ENCODE results near the gene ST6GALNAC5.

Gene ST6GALNAC5

DNA sequence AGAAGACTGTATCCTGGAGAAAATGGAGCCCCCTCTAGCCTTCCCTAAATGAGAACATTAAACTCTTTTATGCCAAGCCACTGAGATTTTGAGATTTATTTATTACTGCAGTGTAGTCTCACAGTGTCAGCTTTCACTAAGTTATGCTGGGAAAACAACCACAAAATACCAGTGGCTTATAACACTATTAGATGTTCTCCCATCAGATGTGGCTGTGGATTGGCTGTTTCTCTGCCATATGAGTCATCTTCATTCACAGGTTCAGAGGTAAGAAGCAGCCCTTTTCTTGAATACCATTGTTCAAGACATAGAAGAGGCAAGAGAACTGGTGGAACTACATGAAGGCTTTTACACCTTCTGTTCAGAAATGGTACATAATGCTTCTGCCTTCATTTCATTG lies 32.1 kb upstream of the ST6GALNAC5 start:
- H3K27ac ChIP-seq (ENCODE audit: low read depth, low read length): no peak overlapping the region
- no peaks in the 10 kb centered on the region for H3K36me3 ChIP-seq (ENCODE audit: insufficient read depth, low read length)

DNA sequence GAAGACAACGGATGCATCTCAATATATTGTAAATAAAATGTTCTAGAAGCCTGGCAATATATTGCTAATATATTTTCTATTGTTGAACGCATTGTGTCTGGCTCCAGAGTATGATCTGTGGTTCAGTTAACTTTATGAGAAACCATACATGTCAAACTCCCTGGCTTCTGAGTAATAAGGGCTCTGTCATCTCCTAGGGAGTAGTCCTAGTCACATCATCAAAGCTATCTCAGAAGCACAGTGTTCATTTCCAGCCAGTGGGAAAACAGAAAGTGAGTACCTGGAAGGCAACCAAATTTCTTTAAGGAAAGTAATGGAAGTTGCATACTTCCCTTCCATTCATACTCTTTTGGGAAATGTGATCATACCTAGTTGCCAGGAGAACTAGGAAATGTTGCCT lies 27.0 kb upstream of the ST6GALNAC5 start:
- no peaks in the 10 kb centered on the region for H3K79me2 ChIP-seq (ENCODE audit: control insufficient read depth, insufficient read depth, low read length, unreplicated experiment)
- H2AFZ ChIP-seq (ENCODE audit: low read length, unreplicated experiment): no peak overlapping the region
- no peak overlapping the region for H3K27ac ChIP-seq (ENCODE audit: low read depth, low read length)

More for the DNA sequence above, 32.1 kb upstream of the ST6GALNAC5 start:
- Histone ChIP-seq H2AFZ (ENCODE audit: low read length, unreplicated experiment) (no peak overlapping the region), H3K79me2 (ENCODE audit: control insufficient read depth, insufficient read depth, low read length, unreplicated experiment) (no peaks in the 10 kb centered on the region), H3K4me1 (ENCODE audit: control insufficient read depth, insufficient read depth, low read length, unreplicated experiment) (no peaks in the 10 kb centered on the region), H3K27me3 (ENCODE audit: insufficient read depth, low read length) (peaks cover 4% of the 10 kb centered on the region; the same call in 1 of the 2 replicates), H3K4me3 (ENCODE audit: low read depth, low read length) (no peak overlapping the region)

GRCh38 chr1:76841460-76841859 lies 25.8 kb upstream of the ST6GALNAC5 start:
- Histone ChIP-seq H3K36me3 (ENCODE audit: insufficient read depth, low read length) (no peaks in the 10 kb centered on the region), H3K4me3 (ENCODE audit: low read depth, low read length) (no peak overlapping the region), H3K79me2 (ENCODE audit: control insufficient read depth, insufficient read depth, low read length, unreplicated experiment) (no peaks in the 10 kb centered on the region), H2AFZ (ENCODE audit: low read length, unreplicated experiment) (no peak overlapping the region), H3K27me3 (ENCODE audit: insufficient read depth, low read length) (peaks cover 4% of the 10 kb centered on the region; the same call in 1 of the 2 replicates), H3K4me1 (ENCODE audit: control insufficient read depth, insufficient read depth, low read length, unreplicated experiment) (no peaks in the 10 kb centered on the region), H3K27ac (ENCODE audit: low read depth, low read length) (no peak overlapping the region)

More for the DNA sequence above, 27.0 kb upstream of the ST6GALNAC5 start:
- Histone ChIP-seq H3K36me3 (ENCODE audit: insufficient read depth, low read length) (no peaks in the 10 kb centered on the region), H3K4me1 (ENCODE audit: control insufficient read depth, insufficient read depth, low read length, unreplicated experiment) (no peaks in the 10 kb centered on the region), H3K4me3 (ENCODE audit: low read depth, low read length) (no peak overlapping the region), H3K27me3 (ENCODE audit: insufficient read depth, low read length) (peaks cover 4% of the 10 kb centered on the region; the same call in 1 of the 2 replicates)

GRCh38 chr1:76843821-76844464 lies 23.3 kb upstream of the ST6GALNAC5 start:
- Histone ChIP-seq H3K4me1 (ENCODE audit: control insufficient read depth, insufficient read depth, low read length, unreplicated experiment) (no peaks in the 10 kb centered on the region), H3K27me3 (ENCODE audit: insufficient read depth, low read length) (no peaks in the 10 kb centered on the region), H3K79me2 (ENCODE audit: control insufficient read depth, insufficient read depth, low read length, unreplicated experiment) (no peaks in the 10 kb centered on the region), H3K36me3 (ENCODE audit: insufficient read depth, low read length) (no peaks in the 10 kb centered on the region), H2AFZ (ENCODE audit: low read length, unreplicated experiment) (peak overlapping the region; percentile 77), H3K27ac (ENCODE audit: low read depth, low read length) (no peak overlapping the region), H3K4me3 (ENCODE audit: low read depth, low read length) (peak overlapping the region; percentile 53; the same call in 1 of the 2 replicates)

DNA sequence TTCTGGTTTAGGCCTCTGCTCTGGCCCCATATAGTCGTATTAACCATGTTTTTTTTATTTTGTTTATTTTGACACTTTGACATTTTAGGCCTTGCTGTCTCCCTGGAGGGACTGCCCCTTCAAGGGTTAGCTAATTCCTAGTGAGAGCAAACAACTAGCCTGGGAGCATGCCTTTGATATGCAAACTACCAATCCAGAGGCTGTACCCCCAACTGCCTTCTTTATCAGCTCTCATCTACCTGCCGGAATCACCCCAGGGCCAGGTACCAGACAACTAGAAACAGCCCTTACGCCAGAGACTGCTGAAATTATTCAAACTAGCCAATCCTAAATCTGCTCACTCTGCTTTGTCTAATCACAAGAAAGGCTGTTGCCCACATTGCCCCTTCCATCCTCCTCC lies 13.0 kb upstream of the ST6GALNAC5 start:
- no peaks in the 10 kb centered on the region for H3K79me2 ChIP-seq (ENCODE audit: control insufficient read depth, insufficient read depth, low read length, unreplicated experiment)
- 0 out of 2 replicates have a peak, but pooled peaks cover 28% of the 10 kb centered on the region for H3K27me3 ChIP-seq (ENCODE audit: insufficient read depth, low read length)
- H3K4me1 ChIP-seq (ENCODE audit: control insufficient read depth, insufficient read depth, low read length, unreplicated experiment): no peaks in the 10 kb centered on the region
- H2AFZ ChIP-seq (ENCODE audit: low read length, unreplicated experiment): no peak overlapping the region
- no peak overlapping the region for H3K27ac ChIP-seq (ENCODE audit: low read depth, low read length)
- no peaks in the 10 kb centered on the region for H3K36me3 ChIP-seq (ENCODE audit: insufficient read depth, low read length)
- no peak overlapping the region for H3K4me3 ChIP-seq (ENCODE audit: low read depth, low read length)

- Histone ChIP-seq H3K4me1 (ENCODE audit: control insufficient read depth, insufficient read depth, low read length, unreplicated experiment) (no peaks in the 10 kb centered on the region), H3K36me3 (ENCODE audit: insufficient read depth, low read length) (no peaks in the 10 kb centered on the region), H2AFZ (ENCODE audit: low read length, unreplicated experiment) (no peak overlapping the region), H3K4me3 (ENCODE audit: low read depth, low read length) (no peak overlapping the region), H3K79me2 (ENCODE audit: control insufficient read depth, insufficient read depth, low read length, unreplicated experiment) (no peaks in the 10 kb centered on the region), H3K27ac (ENCODE audit: low read depth, low read length) (no peak overlapping the region), H3K27me3 (ENCODE audit: insufficient read depth, low read length) (0 out of 2 replicates have a peak, but pooled peaks cover 30% of the 10 kb centered on the region)
These were observed 11.2 kb upstream of the ST6GALNAC5 start for GRCh38 chr1:76856104-76856503.

GRCh38 chr1:76857138-76857537 lies 10.1 kb upstream of the ST6GALNAC5 start:
- Histone ChIP-seq H3K27ac (ENCODE audit: low read depth, low read length) (no peak overlapping the region), H3K79me2 (ENCODE audit: control insufficient read depth, insufficient read depth, low read length, unreplicated experiment) (no peaks in the 10 kb centered on the region), H3K36me3 (ENCODE audit: insufficient read depth, low read length) (no peaks in the 10 kb centered on the region), H3K4me1 (ENCODE audit: control insufficient read depth, insufficient read depth, low read length, unreplicated experiment) (no peaks in the 10 kb centered on the region), H3K27me3 (ENCODE audit: insufficient read depth, low read length) (0 out of 2 replicates have a peak, but pooled peaks cover 30% of the 10 kb centered on the region), H3K4me3 (ENCODE audit: low read depth, low read length) (no peak overlapping the region), H2AFZ (ENCODE audit: low read length, unreplicated experiment) (no peak overlapping the region)

DNA sequence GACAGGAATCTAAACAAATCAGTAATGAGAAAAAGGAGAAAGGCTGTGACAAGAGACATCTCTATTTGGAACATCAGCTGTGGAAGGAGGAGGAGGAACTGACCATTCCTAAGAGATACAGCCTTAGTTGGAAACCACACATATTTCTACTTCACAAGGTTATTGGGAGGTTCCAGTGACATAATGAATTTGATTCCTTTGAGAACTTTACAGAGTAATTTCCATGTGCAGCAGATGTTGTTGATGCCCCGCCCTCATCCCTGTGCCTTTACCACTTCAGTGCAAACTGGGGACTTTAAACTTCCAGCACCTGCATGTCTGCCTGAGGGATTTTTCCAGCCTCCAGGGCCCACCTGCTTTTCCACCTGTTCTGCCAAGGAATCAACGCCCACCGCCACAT lies 9.3 kb upstream of the ST6GALNAC5 start:
- H3K4me1 ChIP-seq (ENCODE audit: control insufficient read depth, insufficient read depth, low read length, unreplicated experiment): no peaks in the 10 kb centered on the region
- H2AFZ ChIP-seq (ENCODE audit: low read length, unreplicated experiment): no peak overlapping the region
- 0 out of 2 replicates have a peak, but pooled peaks cover 30% of the 10 kb centered on the region for H3K27me3 ChIP-seq (ENCODE audit: insufficient read depth, low read length)
- no peaks in the 10 kb centered on the region for H3K79me2 ChIP-seq (ENCODE audit: control insufficient read depth, insufficient read depth, low read length, unreplicated experiment)
- no peaks in the 10 kb centered on the region for H3K36me3 ChIP-seq (ENCODE audit: insufficient read depth, low read length)
- no peak overlapping the region for H3K4me3 ChIP-seq (ENCODE audit: low read depth, low read length)
- no peak overlapping the region for H3K27ac ChIP-seq (ENCODE audit: low read depth, low read length)

- H3K27me3 ChIP-seq (ENCODE audit: insufficient read depth, low read length): peaks cover 45% of the 10 kb centered on the region
- no peak overlapping the region for H2AFZ ChIP-seq (ENCODE audit: low read length, unreplicated experiment)
These were observed 6.1 kb upstream of the ST6GALNAC5 start for GRCh38 chr1:76861149-76861548.

DNA sequence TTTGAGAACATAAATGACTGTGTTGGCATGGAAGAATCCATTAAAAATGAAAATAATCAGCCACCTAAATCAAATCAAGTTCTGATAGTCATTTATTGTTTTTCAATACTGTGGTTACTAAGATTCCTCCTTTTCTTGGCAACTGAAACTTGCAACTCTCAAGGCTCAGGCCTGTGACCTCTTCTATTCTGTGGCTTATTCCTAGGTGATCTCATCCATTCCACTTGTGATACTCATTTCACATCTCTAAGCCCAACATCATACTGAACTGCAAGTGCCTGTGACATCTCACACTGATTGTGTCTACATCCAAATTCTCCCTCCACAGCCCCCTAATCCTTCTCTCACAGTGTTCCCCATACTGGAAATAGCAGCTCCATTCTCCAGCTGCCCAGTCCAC lies 4.8 kb upstream of the ST6GALNAC5 start:
- H2AFZ ChIP-seq (ENCODE audit: low read length, unreplicated experiment): no peak overlapping the region
- no peaks in the 10 kb centered on the region for H3K36me3 ChIP-seq (ENCODE audit: insufficient read depth, low read length)
- peaks cover 46% of the 10 kb centered on the region for H3K27me3 ChIP-seq (ENCODE audit: insufficient read depth, low read length)
- no peak overlapping the region for H3K4me3 ChIP-seq (ENCODE audit: low read depth, low read length)
- H3K4me1 ChIP-seq (ENCODE audit: control insufficient read depth, insufficient read depth, low read length, unreplicated experiment): no peaks in the 10 kb centered on the region
- H3K27ac ChIP-seq (ENCODE audit: low read depth, low read length): no peak overlapping the region
- H3K79me2 ChIP-seq (ENCODE audit: control insufficient read depth, insufficient read depth, low read length, unreplicated experiment): no peaks in the 10 kb centered on the region

More at GRCh38 chr1:76861149-76861548, 6.1 kb upstream of the ST6GALNAC5 start:
- no peak overlapping the region for H3K4me3 ChIP-seq (ENCODE audit: low read depth, low read length)
- no peak overlapping the region for H3K27ac ChIP-seq (ENCODE audit: low read depth, low read length)
- no peaks in the 10 kb centered on the region for H3K36me3 ChIP-seq (ENCODE audit: insufficient read depth, low read length)
- H3K79me2 ChIP-seq (ENCODE audit: control insufficient read depth, insufficient read depth, low read length, unreplicated experiment): no peaks in the 10 kb centered on the region
- H3K4me1 ChIP-seq (ENCODE audit: control insufficient read depth, insufficient read depth, low read length, unreplicated experiment): no peaks in the 10 kb centered on the region

DNA sequence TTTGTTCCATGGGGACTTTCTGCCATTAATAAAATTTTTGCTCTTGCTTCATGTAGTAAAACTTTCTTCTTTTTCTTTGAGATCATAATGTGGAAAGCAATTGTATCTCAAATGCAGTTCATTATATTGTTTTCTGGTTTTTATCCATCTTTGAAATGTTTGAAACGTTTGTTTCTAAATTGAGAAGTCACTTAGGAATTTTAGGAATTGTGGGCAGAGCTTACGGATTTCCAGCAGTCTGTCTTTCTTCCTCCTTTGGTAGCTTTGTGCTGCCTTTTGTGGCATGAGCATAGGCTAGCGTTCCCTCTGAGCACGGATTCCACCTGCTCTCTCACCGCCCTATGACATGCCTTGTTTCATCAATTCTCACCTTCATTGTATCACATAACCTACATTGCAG lies 2.9 kb upstream of the ST6GALNAC5 start:
- Histone ChIP-seq H3K36me3 (ENCODE audit: insufficient read depth, low read length) (no peaks in the 10 kb centered on the region), H3K4me1 (ENCODE audit: control insufficient read depth, insufficient read depth, low read length, unreplicated experiment) (no peaks in the 10 kb centered on the region), H3K4me3 (ENCODE audit: low read depth, low read length) (no peak overlapping the region), H2AFZ (ENCODE audit: low read length, unreplicated experiment) (no peak overlapping the region), H3K27ac (ENCODE audit: low read depth, low read length) (no peak overlapping the region), H3K27me3 (ENCODE audit: insufficient read depth, low read length) (peaks cover 51% of the 10 kb centered on the region), H3K79me2 (ENCODE audit: control insufficient read depth, insufficient read depth, low read length, unreplicated experiment) (no peaks in the 10 kb centered on the region)
